HL-60 (cell line): ENCODE data around the gene ZC3H7A.

Experiments
- DNase-seq, 2 experiments: peaks; one replicate each; pipeline ENCODE4 v3.0.0-alpha.2; 2010 to 2020; ENCODE audit warnings: low read depth in 1 of 2, low spot score in 1 of 2
- H3K27ac ChIP-seq: fragments of 250-450 bp; sonication (Bioruptor Pico); replicated peaks from 2 replicates; pipeline ENCODE4 v1.5.1; 2020; ENCODE audit warnings: mild to moderate bottlenecking, moderate library complexity
- H3K27me3 ChIP-seq: fragments of 250-450 bp; sonication (Bioruptor Pico); 2 replicates; pipeline ENCODE4 v1.5.1; 2021; ENCODE audit warnings: mild to moderate bottlenecking, moderate library complexity; ENCODE audit not compliant: insufficient read depth, poor library complexity, severe bottlenecking
- H3K4me3 ChIP-seq: replicated peaks from 2 replicates; pipeline ENCODE4 v1.5.1; 2011; ENCODE audit warnings: mild to moderate bottlenecking, control low read depth, low read length; ENCODE audit not compliant: insufficient read depth
- CTCF ChIP-seq: IDR thresholded peaks from one replicate; pipeline ENCODE4 v1.5.1; 2011; ENCODE audit warnings: low read length, control low read depth, inconsistent platforms; ENCODE audit not compliant: insufficient read depth
- GABPA ChIP-seq: IDR thresholded peaks from 2 replicates; pipeline ENCODE4 v1.6.1; 2012; ENCODE audit warnings: low read depth
- POLR2AphosphoS5 ChIP-seq: IDR thresholded peaks from 2 replicates; pipeline ENCODE4 v1.6.1; 2012; ENCODE audit warnings: low read depth
- REST ChIP-seq: IDR thresholded peaks from 2 replicates; pipeline ENCODE4 v1.6.1; 2012; ENCODE audit warnings: low read depth; ENCODE audit not compliant: insufficient replicate concordance
- SPI1 ChIP-seq: IDR thresholded peaks from 2 replicates; pipeline ENCODE4 v1.6.1; 2012; ENCODE audit warnings: low read depth, mild to moderate bottlenecking, borderline replicate concordance

The ZC3H7A gene

GRCh38 chr16:11715246-11715947 is 81.7 kb downstream of the ZC3H7A start:
- H3K27ac ChIP-seq = no peak overlapping the region
- TF ChIP-seq GABPA (no peak), SPI1 (no peak), CTCF (no peak), REST (no peak), POLR2AphosphoS5 (no peak)

DNA sequence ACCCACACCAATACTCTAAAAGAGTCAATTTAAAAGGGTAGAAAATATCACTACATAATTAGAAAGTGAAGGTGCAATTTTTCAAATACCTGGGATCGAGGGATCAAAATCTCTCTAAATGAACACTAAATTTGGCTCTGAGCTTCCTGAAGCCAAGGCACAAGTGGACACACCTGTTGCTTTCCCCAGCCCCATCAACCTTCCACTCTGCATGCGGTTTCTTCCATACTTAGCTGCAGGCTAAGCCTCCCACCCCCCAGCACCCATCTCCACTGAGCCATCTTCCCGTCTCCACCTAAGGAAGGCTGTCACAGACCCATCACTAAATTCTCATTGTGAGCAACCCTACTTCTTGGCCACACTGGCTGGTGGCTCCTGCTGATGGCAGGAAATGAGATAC is 84.9 kb downstream of the ZC3H7A start:
- Histone ChIP-seq H3K4me3 (no peak overlapping the region), H3K27ac (no peak overlapping the region), H3K27me3 (no peaks in the 10 kb centered on the region)
- TF ChIP-seq SPI1 (no peak), GABPA (no peak), POLR2AphosphoS5 (no peak), CTCF (no peak), REST (no peak)
- no peak for DNase-seq

More at GRCh38 chr16:11715246-11715947, 81.7 kb downstream of the ZC3H7A start:
- Histone ChIP-seq H3K27me3 (no peaks in the 10 kb centered on the region), H3K4me3 (no peak overlapping the region)
- no peak for DNase-seq

- TF ChIP-seq REST = no peak
- TF ChIP-seq POLR2AphosphoS5 = no peak
- TF ChIP-seq CTCF = no peak
- no peak for DNase-seq
- Histone ChIP-seq H3K27ac (no peak overlapping the region), H3K27me3 (no peaks in the 10 kb centered on the region), H3K4me3 (no peak overlapping the region)
Observed at GRCh38 chr16:11711662-11712061, 85.4 kb downstream of the ZC3H7A start.
